ENCODE measurements around the gene HNRNPH1. TPM values are rescaled to one million over a fixed set of nuclear protein-coding genes. Genes with fewer than 3 reads are reported as not detected.

HNRNPH1 gene
- total RNA-seq, 1 donor from 2014 or later: 429 TPM

- DNase-seq (ENCODE audit: low spot score): peak; percentile 88
These were observed 17.2 kb downstream of the HNRNPH1 start for GRCh38 chr5:179606071-179606909.

GRCh38 chr5:179605026-179605833 is 18.2 kb downstream of the HNRNPH1 start:
- peak; percentile 77 for DNase-seq (ENCODE audit: low spot score)

DNA sequence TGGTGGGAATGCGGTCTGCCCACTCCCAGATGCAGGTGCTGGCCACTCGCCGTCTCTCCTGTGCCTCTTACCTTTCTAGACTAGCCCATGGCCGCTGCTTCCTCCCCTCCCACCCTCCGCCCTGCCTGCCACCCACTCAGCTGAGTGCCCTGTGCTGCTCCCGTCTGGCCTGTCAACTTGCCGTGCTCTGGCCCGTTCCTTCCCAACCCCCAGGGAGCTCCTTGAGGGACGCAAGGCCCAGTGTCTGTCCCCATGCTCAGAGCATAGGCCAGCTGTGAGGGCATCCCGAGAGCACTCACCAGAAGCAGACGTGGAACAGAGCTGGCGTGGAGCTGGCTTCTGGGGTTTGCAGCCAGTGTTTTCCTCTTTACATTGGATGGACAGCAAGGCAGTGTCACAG is 20.2 kb downstream of the HNRNPH1 start:
- peak; percentile 45 for DNase-seq (ENCODE audit: low spot score)

GRCh38 chr5:179601871-179602625 is 21.4 kb downstream of the HNRNPH1 start:
- peak; percentile 76 for DNase-seq (ENCODE audit: low spot score)

GRCh38 chr5:179599973-179600372 is 23.5 kb downstream of the HNRNPH1 start:
- DNase-seq (ENCODE audit: low spot score): peak; percentile 74

DNA sequence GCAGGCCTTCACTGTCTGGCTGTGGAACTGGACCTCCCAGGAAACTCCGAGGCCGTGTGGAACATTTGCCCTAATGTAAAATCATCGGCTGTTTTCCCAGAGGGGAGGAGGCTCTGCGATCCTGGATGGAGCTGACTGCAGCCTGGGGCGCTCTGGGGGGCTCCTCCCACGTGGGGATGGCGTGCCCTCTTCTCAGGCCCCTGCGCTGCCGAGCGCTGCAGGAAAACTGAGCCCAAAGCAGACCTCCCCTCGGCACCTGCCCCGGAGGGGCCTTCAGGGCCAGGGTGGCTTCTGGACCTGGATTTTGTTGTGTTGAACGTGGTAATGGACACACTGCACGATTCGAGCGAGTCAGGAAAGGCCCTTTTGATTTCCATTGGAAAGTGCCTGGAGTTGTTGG is 23.9 kb downstream of the HNRNPH1 start:
- peak; percentile 87 for DNase-seq (ENCODE audit: low spot score)

- DNase-seq (ENCODE audit: low spot score): peak; percentile 73
These were observed 24.4 kb downstream of the HNRNPH1 start for GRCh38 chr5:179599100-179599499.

GRCh38 chr5:179596421-179596820 is 27.1 kb downstream of the HNRNPH1 start:
- DNase-seq (ENCODE audit: low spot score): peak; percentile 67

DNA sequence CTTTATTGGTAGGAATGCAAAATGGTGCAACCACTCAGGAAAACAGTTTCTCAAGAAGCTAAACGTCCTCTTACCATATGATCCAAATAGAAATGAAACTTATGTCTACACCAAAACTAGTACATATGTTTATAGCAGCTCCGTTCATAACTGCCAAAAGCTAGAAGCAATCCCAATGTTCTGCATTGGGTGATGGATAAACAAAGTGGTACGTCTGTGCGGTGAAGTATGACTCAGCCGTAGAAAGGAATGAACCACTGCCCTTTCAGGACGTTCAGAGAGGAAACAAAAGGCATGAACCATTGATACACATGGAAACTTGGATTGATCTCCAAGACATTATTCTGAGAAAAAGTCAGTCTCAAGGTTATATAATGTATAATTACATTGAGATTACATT is 27.6 kb downstream of the HNRNPH1 start:
- no peak for DNase-seq (ENCODE audit: low spot score)

GRCh38 chr5:179588166-179588565 is 35.3 kb downstream of the HNRNPH1 start:
- no peak for DNase-seq (ENCODE audit: low spot score)

DNA sequence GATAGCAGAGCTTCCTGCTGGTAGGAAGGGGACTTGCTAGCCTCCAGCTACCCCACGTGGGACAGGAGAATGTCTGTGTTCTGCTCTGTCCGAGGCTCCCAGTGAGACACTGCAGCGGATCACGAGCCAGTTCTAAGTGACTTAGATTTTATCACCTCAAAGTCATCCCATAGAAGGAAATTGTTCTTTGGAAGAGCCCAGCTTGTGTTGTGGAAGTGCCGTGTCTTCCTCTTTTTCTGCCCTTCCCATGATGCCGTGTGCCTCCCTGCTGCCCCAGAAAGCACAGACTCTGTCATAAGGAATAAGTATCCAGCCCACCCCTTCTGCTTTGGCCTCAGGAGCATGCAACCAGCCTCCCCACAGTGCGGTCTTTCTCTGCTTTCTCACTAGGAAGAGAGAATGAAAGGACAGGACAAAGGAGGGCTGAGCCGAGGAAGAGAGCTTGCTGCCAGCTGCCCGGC is 37.5 kb downstream of the HNRNPH1 start:
- DNase-seq (ENCODE audit: low spot score): no peak

GRCh38 chr5:179577286-179577960 is 46.0 kb downstream of the HNRNPH1 start:
- peak; percentile 81 for DNase-seq (ENCODE audit: low spot score)

DNA sequence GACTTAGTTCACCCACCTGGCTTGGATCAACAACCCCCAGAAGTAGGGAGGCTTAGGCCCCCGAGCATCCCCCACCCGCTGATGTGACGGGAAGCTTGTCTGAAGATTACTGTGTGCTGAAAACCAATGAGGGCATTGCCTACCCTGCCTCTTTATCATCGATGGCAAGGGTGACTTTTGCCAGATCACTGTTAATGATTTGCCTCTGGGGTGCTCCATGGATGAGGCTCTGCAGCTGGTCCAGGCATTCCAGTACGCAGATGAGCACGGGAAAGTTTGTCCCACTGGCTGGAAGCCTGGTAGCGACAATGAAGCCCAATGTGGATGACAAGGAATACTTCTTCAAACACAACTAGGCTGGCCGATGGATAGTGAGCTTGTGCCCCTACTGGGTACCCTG is 51.1 kb downstream of the HNRNPH1 start:
- peak; percentile 79 for DNase-seq (ENCODE audit: low spot score)

GRCh38 chr5:179568721-179569120 is 54.8 kb downstream of the HNRNPH1 start:
- DNase-seq (ENCODE audit: low spot score): peak; percentile 28

DNA sequence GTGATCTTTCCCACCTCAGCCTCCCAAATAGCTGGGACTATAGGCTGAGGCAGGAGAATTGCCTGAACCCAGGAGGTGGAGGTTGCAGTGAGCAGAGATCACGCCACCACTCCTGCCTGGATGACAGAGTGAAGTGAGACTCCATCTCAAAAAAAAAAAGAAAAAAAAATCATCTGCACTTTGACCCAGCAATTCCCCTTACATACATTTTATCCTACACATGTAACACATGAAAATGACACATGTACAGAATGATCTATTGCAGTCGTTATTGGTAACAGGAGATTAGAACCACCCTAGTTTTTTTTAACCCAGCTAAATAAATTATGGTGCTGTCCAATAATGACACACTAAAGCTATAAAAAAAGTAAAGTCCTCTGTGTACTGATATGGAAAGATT is 58.9 kb downstream of the HNRNPH1 start:
- no peak for DNase-seq (ENCODE audit: low spot score)

Other genes starting within 250 kb of the HNRNPH1 start
- 40.9 TPM for gene RUFY1, start 73.1 kb downstream of the HNRNPH1 start, total RNA-seq
- gene CBY3, start 57.4 kb upstream of the HNRNPH1 start, total RNA-seq: not detected
- gene CANX, start 75.3 kb upstream of the HNRNPH1 start, total RNA-seq: 649 TPM
- 20.4 TPM for gene MAML1, start 109.2 kb upstream of the HNRNPH1 start, total RNA-seq
- gene LTC4S, start 170.3 kb upstream of the HNRNPH1 start, total RNA-seq: 9.6 TPM
- 87.6 TPM for gene MGAT4B, start 183.2 kb upstream of the HNRNPH1 start, total RNA-seq
- 600 TPM for gene SQSTM1, start 197.2 kb upstream of the HNRNPH1 start, total RNA-seq
- gene MRNIP, start 235.1 kb upstream of the HNRNPH1 start, total RNA-seq: 17.3 TPM

Measured in mesenteric fat pad (tissue), 1 donor.